Measurements from ENCODE around the gene PHKB.

GRCh38 chr16:47416869-47417268, 44.3 kb upstream of the PHKB start:
- no peak for TF ChIP-seq POLR2A (IDR thresholded peaks at IDR 0.05; ENCODE audit: low read depth, low read length)
- TF ChIP-seq TAF1 (IDR thresholded peaks at IDR 0.05; ENCODE audit: low read depth, low read length): no peak
- no peak for TF ChIP-seq POLR2AphosphoS5 (IDR thresholded peaks at IDR 0.05; ENCODE audit: low read depth, low read length)
- TF ChIP-seq SPI1 (IDR thresholded peaks at IDR 0.05; ENCODE audit: low read depth, low read length): no peak
- no peak for TF ChIP-seq PAX5 (IDR thresholded peaks at IDR 0.05; ENCODE audit: insufficient read depth, low read length, severe bottlenecking)

Data from GM12891 (cell line).